Neural cell (in vitro differentiated cells): ENCODE measurements around the gene ARL4A. TPM values are rescaled to one million over a fixed set of nuclear protein-coding genes. Genes with fewer than 3 reads are reported as not detected.

Source experiments
- H2AFZ ChIP-seq: fragments of 200-600, 300-800 bp; sonication (generic), shearing (Covaris generic); 2 replicates; pipeline ENCODE4 v1.6.0; 2014; ENCODE audit warnings: low read depth, mild to moderate bottlenecking, antibody characterized with exemption, low read length, moderate library complexity
- H3F3A ChIP-seq: fragments of 200-600 bp; shearing (Covaris generic); 2 replicates; pipeline ENCODE4 v1.6.1; 2016; ENCODE audit warnings: mild to moderate bottlenecking, moderate library complexity, mixed read lengths, antibody characterized with exemption, low read length; ENCODE audit not compliant: insufficient read depth, poor library complexity, severe bottlenecking
- H3K27ac ChIP-seq: fragments of 200-600, 300-800 bp; sonication (generic), shearing (Covaris generic); 2 replicates; pipeline ENCODE4 v1.5.1; 2014; ENCODE audit warnings: mild to moderate bottlenecking, low read length, moderate library complexity
- H3K27me3 ChIP-seq: fragments of 300-800, 200-600 bp; sonication (generic), shearing (Covaris generic); 2 replicates; pipeline ENCODE4 v1.6.0; 2014; ENCODE audit warnings: mild to moderate bottlenecking, low read depth, low read length, moderate library complexity; ENCODE audit not compliant: insufficient read depth
- H3K36me3 ChIP-seq: fragments of 300-800, 200-600 bp; sonication (generic), shearing (Covaris generic); 2 replicates; pipeline ENCODE4 v1.5.1; 2014; ENCODE audit warnings: mild to moderate bottlenecking, antibody characterized with exemption, low read length, moderate library complexity; ENCODE audit not compliant: insufficient read depth
- H3K4me2 ChIP-seq: fragments of 300-800, 200-600 bp; sonication (generic), shearing (Covaris generic); 2 replicates; pipeline ENCODE4 v1.6.0; 2014; ENCODE audit warnings: mild to moderate bottlenecking, low read length
- H3K4me3 ChIP-seq: fragments of 300-800, 200-600 bp; sonication (generic), shearing (Covaris generic); 2 replicates; pipeline ENCODE4 v1.5.1; 2014; ENCODE audit warnings: mild to moderate bottlenecking, low read length, moderate library complexity
- H3K79me2 ChIP-seq: fragments of 200-600 bp; shearing (Covaris generic); replicated peaks from 2 replicates; pipeline ENCODE4 v1.6.0; 2014; ENCODE audit warnings: mild to moderate bottlenecking, low read length, moderate library complexity; ENCODE audit not compliant: insufficient read depth
- H3K9ac ChIP-seq: fragments of 300-800, 200-600 bp; sonication (generic), shearing (Covaris generic); 2 replicates; pipeline ENCODE4 v1.6.1; 2016; ENCODE audit warnings: mild to moderate bottlenecking, low read length, mixed read lengths
- H3K9me2 ChIP-seq: fragments of 200-600 bp; shearing (Covaris generic); 2 replicates; pipeline ENCODE4 v1.6.1; 2016; ENCODE audit warnings: mild to moderate bottlenecking, low read length, mixed read lengths; ENCODE audit not compliant: insufficient read depth
- H3K9me3 ChIP-seq: fragments of 200-600, 300-800 bp; sonication (generic), shearing (Covaris generic); 2 replicates; pipeline ENCODE4 v1.6.1; 2016; ENCODE audit warnings: mild to moderate bottlenecking, mixed run types, low read length, moderate library complexity, mixed read lengths
- H4K20me1 ChIP-seq: fragments of 200-600 bp; shearing (Covaris generic); 2 replicates; pipeline ENCODE4 v1.6.1; 2016; ENCODE audit warnings: mild to moderate bottlenecking, mixed run types; ENCODE audit not compliant: insufficient read depth
- EP300 ChIP-seq: fragments of 450-650 bp; conservative IDR thresholded peaks from 2 replicates; pipeline ENCODE4 v1.6.1; 2014; ENCODE audit warnings: antibody characterized with exemption, mild to moderate bottlenecking, moderate library complexity; ENCODE audit not compliant: poor library complexity, severe bottlenecking
- EZH2 ChIP-seq: fragments of 200-600, 300-800 bp; shearing (Covaris generic), sonication (generic); IDR thresholded peaks from 2 replicates; pipeline ENCODE4 v1.6.1; 2014; ENCODE audit warnings: antibody characterized with exemption, low read length, borderline replicate concordance, mild to moderate bottlenecking; ENCODE audit not compliant: insufficient read depth, poor library complexity, severe bottlenecking
- MXI1 ChIP-seq: fragments of 450-650 bp; conservative IDR thresholded peaks from 2 replicates; pipeline ENCODE4 v1.6.1; 2014; ENCODE audit warnings: antibody characterized with exemption, mild to moderate bottlenecking; ENCODE audit not compliant: poor library complexity, severe bottlenecking
- POLR2AphosphoS5 ChIP-seq: IDR thresholded peaks from 2 replicates; pipeline ENCODE4 v1.6.1; 2012
- RAD21 ChIP-seq: fragments of 450-650 bp; conservative IDR thresholded peaks from 2 replicates; pipeline ENCODE4 v1.6.1; 2014; ENCODE audit warnings: antibody characterized with exemption, mild to moderate bottlenecking, moderate library complexity
- SMC3 ChIP-seq: fragments of 450-650 bp; conservative IDR thresholded peaks from 2 replicates; pipeline ENCODE4 v1.6.1; 2014; ENCODE audit warnings: antibody characterized with exemption, mild to moderate bottlenecking, moderate library complexity; ENCODE audit not compliant: poor library complexity
- TAF1 ChIP-seq: IDR thresholded peaks from 2 replicates; pipeline ENCODE4 v1.6.1; 2012; ENCODE audit warnings: low read depth
- polyA plus RNA-seq: library from polyadenylated mRNA; depleted of rRNA; stranded (reverse); fragments of >200 nt; gene quantifications from 2 replicates; pipeline ENCODE4 v1.2.3, GENCODE V29; 2014
- TF ChIP-seq, protein P1 (sequence below): IDR thresholded peaks from 2 replicates; pipeline ENCODE4 v1.6.1; 2012; ENCODE audit warnings: borderline replicate concordance
- TF ChIP-seq, protein P2 (sequence below): fragments of 450-650 bp; IDR thresholded peaks from 2 replicates; pipeline ENCODE4 v1.5.1; 2014; ENCODE audit warnings: antibody characterized with exemption, mild to moderate bottlenecking, moderate library complexity; ENCODE audit not compliant: poor library complexity, severe bottlenecking

The ARL4A gene
- polyA plus RNA-seq, 1 donor from 2014 or later, result 10.9 TPM

DNA sequence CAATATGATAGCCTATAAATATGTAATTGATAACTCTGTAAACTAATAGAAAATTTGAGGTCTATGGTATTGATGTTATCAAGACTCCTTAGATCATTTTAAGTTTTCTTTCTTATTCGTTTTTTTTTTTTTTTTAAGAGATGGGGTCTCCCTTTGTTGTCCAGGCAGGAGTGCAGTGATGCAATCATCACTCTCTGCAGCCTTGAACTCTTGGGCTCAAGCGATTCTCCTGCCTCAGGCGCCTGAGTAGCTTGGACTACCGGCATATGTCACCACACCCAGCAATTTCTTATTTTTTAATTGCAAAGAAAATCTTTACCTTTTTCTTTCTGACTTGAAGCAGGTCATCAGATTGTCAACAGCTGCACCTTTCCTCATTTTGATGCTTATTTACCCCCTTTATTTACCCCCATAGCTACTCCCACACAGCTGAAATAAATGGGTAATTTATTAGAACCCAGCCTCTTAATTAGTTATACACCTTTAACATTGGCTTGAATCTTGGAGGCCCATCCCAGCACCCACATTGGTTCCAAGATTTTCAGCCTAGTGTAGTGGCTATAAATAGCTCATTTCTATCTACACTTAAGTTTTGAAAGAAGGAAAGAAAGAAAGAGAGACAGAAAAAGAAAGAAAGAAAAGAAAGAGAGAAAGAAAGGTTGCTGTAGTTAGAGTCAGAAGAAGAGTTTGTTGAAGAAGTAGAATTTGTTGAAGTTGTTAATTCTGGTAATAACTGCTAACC lies 38.3 kb downstream of the ARL4A start:
- Histone ChIP-seq H3K27ac (no peak overlapping the region), H3K36me3 (no peaks in the 10 kb centered on the region), H3F3A (no peaks in the 10 kb centered on the region), H3K4me3 (no peak overlapping the region), H3K4me2 (no peak overlapping the region), H2AFZ (no peak overlapping the region), H3K9me3 (no peaks in the 10 kb centered on the region), H3K9me2 (no peaks in the 10 kb centered on the region), H3K79me2 (no peaks in the 10 kb centered on the region), H3K27me3 (no peaks in the 10 kb centered on the region), H3K9ac (no peak overlapping the region), H4K20me1 (no peaks in the 10 kb centered on the region)
- TF ChIP-seq SMC3, result no peak

DNA sequence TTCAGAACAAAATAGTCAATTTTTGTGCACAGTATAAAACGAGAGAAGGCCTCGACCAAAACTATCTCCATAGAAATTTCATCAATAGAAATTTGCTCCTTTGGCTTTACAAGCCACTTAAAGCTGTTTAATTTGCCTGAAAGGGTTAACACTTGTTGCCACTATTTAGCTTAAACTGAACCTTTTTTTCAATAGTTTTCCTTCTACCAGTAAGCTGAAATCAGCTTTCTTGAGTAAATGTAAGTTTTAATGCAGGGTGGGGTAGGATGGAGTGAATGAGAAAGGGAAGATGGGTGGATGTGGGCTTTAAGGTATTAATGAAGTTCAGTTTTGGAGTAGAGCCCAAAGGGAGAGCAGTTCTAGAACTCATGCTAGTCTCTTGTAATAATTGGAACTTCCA lies 39.5 kb downstream of the ARL4A start:
- Histone ChIP-seq H3K4me3 (no peak overlapping the region), H3K79me2 (no peaks in the 10 kb centered on the region), H3K36me3 (no peaks in the 10 kb centered on the region), H3K9ac (no peak overlapping the region), H3F3A (no peaks in the 10 kb centered on the region), H2AFZ (no peak overlapping the region), H3K27me3 (no peaks in the 10 kb centered on the region), H3K9me2 (no peaks in the 10 kb centered on the region), H3K9me3 (no peaks in the 10 kb centered on the region), H4K20me1 (no peaks in the 10 kb centered on the region), H3K4me2 (no peak overlapping the region), H3K27ac (no peak overlapping the region)
- TF ChIP-seq EP300 (no peak), SMC3 (no peak)

DNA sequence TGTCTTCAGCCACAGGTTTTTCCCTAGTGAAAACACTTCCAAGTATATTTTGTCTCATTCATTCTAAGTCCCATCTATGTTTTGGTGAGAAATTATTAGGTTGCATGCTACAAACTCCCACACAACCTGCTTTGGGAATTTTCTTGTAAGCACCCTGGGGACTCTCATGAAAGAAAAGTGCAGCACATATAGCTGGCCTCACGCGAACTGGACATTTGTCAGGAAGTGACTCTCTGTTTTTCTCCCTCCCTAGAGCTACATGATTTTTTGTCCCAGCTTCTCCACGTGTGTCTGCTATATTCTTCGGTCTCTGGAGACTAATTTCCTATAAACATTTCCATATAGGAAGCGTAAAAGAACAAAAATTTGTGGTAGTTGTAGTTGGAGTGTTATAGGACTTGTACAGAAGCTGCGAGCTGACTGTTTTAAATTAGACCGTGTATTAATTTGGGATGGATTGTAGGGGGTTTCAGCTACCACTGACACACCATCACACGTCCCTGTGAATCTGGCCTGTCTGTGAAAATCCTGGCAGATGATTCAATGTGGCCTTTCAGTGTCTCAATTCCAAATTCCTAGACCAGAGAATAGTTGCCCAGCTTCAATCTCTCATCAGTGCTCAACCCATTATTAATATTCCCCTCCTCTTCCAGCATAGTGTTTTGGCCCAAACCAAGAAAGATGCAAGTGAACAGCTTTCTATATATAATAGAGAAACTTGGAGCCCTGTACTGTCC lies 40.2 kb downstream of the ARL4A start:
- Histone ChIP-seq H3K4me3 (no peak overlapping the region), H3K27ac (no peak overlapping the region), H3F3A (no peaks in the 10 kb centered on the region), H4K20me1 (no peaks in the 10 kb centered on the region), H3K9me3 (no peaks in the 10 kb centered on the region), H3K27me3 (no peaks in the 10 kb centered on the region), H3K9ac (no peak overlapping the region), H3K9me2 (no peaks in the 10 kb centered on the region), H3K4me2 (no peak overlapping the region), H2AFZ (no peak overlapping the region), H3K79me2 (no peaks in the 10 kb centered on the region), H3K36me3 (no peaks in the 10 kb centered on the region)
- TF ChIP-seq, protein P1, sequence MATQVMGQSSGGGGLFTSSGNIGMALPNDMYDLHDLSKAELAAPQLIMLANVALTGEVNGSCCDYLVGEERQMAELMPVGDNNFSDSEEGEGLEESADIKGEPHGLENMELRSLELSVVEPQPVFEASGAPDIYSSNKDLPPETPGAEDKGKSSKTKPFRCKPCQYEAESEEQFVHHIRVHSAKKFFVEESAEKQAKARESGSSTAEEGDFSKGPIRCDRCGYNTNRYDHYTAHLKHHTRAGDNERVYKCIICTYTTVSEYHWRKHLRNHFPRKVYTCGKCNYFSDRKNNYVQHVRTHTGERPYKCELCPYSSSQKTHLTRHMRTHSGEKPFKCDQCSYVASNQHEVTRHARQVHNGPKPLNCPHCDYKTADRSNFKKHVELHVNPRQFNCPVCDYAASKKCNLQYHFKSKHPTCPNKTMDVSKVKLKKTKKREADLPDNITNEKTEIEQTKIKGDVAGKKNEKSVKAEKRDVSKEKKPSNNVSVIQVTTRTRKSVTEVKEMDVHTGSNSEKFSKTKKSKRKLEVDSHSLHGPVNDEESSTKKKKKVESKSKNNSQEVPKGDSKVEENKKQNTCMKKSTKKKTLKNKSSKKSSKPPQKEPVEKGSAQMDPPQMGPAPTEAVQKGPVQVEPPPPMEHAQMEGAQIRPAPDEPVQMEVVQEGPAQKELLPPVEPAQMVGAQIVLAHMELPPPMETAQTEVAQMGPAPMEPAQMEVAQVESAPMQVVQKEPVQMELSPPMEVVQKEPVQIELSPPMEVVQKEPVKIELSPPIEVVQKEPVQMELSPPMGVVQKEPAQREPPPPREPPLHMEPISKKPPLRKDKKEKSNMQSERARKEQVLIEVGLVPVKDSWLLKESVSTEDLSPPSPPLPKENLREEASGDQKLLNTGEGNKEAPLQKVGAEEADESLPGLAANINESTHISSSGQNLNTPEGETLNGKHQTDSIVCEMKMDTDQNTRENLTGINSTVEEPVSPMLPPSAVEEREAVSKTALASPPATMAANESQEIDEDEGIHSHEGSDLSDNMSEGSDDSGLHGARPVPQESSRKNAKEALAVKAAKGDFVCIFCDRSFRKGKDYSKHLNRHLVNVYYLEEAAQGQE, result no peak
- TF ChIP-seq, protein P2, sequence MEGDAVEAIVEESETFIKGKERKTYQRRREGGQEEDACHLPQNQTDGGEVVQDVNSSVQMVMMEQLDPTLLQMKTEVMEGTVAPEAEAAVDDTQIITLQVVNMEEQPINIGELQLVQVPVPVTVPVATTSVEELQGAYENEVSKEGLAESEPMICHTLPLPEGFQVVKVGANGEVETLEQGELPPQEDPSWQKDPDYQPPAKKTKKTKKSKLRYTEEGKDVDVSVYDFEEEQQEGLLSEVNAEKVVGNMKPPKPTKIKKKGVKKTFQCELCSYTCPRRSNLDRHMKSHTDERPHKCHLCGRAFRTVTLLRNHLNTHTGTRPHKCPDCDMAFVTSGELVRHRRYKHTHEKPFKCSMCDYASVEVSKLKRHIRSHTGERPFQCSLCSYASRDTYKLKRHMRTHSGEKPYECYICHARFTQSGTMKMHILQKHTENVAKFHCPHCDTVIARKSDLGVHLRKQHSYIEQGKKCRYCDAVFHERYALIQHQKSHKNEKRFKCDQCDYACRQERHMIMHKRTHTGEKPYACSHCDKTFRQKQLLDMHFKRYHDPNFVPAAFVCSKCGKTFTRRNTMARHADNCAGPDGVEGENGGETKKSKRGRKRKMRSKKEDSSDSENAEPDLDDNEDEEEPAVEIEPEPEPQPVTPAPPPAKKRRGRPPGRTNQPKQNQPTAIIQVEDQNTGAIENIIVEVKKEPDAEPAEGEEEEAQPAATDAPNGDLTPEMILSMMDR, result no peak
- no peak for TF ChIP-seq EP300
- TF ChIP-seq TAF1, result no peak
- no peak for TF ChIP-seq POLR2AphosphoS5
- TF ChIP-seq RAD21, result no peak
- TF ChIP-seq EZH2, result no peak
- TF ChIP-seq MXI1, result no peak
- TF ChIP-seq SMC3, result no peak
